GM13977 (cell line): ENCODE measurements around the gene POLE.

Experiments used
- DNase-seq: peaks from one replicate; pipeline ENCODE4 v3.0.0; 2012; ENCODE audit warnings: low spot score
- in situ Hi-C: fragments of 300-500 bp; cut with MboI; formaldehyde crosslinking; loops from one replicate; pipeline ENCODE4 v1.12.0; 2022; ENCODE audit warnings: low sequenced_read_pairs, low pct_unique_long_range_greater_than_20kb, mixed read lengths, inconsistent platforms; ENCODE audit not compliant: unreplicated experiment
- TF ChIP-seq, protein P1 (sequence below): IDR thresholded peaks from 2 replicates; pipeline ENCODE4 v1.5.1; 2012; ENCODE audit warnings: mild to moderate bottlenecking, control low read depth; ENCODE audit not compliant: insufficient read depth; ENCODE audit errors: extremely low read depth, missing control alignments

Gene POLE

DNA sequence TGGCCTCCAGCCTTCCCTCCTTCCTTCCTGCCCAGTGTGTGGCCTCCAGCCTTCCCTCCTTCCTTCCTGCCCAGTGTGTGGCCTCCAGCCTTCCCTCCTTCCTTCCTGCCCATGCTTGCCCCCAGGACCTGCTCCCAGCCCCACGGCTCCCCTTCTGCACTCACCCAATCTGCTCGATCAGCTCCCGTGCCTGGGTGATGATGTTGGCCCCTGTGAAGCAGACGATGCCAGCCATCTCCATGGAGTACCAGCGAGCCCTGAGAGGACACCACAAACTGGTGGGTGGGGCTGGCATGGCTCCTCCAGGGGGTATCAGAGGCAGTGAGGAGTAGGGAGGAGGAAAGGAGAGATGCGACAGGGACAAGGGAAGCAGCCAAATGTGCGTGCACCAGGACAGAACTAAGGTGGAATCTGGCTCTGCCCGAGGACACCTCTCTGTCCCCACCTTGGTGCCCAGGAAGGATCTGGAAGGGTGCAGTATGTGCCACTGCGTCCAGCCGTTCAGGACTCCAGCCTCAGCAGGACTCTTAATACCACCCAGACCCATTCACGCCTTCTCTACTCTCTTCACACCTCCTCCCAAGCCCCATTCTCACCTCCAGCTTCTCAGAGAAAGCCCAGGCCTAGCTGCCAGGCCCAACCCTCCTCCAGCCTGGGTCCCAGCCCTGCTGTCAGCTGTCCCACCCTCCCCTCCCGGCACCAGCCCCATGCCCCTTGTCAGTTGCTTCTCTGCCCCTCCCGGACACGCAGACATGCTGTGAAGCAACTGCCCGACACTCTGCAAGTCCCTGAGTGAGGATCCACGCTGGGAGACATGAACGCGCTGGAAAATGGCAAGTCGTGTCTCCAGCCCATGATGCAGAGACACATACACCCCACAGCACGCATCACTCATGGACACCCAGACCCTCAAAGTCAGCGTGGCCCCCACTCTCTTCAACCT lies 22.7 kb downstream of the POLE start:
- TF ChIP-seq, protein P1, sequence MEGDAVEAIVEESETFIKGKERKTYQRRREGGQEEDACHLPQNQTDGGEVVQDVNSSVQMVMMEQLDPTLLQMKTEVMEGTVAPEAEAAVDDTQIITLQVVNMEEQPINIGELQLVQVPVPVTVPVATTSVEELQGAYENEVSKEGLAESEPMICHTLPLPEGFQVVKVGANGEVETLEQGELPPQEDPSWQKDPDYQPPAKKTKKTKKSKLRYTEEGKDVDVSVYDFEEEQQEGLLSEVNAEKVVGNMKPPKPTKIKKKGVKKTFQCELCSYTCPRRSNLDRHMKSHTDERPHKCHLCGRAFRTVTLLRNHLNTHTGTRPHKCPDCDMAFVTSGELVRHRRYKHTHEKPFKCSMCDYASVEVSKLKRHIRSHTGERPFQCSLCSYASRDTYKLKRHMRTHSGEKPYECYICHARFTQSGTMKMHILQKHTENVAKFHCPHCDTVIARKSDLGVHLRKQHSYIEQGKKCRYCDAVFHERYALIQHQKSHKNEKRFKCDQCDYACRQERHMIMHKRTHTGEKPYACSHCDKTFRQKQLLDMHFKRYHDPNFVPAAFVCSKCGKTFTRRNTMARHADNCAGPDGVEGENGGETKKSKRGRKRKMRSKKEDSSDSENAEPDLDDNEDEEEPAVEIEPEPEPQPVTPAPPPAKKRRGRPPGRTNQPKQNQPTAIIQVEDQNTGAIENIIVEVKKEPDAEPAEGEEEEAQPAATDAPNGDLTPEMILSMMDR, result no peak
- DNase-seq, result no peak
- in situ Hi-C loops, result no loop called here

DNA sequence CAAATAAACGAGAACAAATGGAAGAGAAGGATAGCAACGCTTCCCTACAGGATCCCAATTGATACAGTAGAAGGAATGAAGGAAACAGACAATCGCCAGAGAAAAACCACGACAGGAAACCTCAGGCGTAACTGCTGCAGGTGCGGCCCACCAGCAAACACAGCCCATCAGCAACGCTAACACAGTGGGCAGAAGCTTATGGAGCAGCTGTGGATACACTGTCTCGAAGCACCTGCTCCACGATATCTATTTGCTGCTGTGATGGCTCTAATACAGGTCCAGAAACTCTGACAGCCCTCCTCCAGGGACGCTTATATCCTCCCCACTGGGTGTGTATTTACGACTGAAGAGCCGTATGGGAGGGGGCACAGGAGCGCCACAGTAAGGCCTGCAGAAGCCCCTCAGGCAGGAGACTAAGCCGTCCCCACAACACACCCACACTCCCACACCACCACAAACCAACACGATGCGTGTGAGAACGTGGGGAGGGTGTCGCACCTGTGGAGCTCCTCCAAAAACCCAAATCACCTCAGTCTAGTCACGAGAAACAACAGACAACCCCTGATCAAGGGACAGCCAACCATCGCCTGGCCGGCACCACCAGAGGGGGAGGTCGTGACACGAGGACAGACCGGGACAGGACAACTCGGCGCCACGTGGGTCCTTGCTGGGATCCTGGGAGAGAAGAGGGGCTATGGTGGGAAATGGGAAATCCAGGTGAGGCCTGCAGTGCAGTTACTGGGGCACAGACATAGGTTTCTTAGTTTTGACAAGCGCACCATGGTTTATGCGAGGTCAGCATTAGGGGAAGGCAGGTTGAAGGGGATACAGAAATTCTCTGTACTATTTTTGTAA lies 24.0 kb downstream of the POLE start:
- TF ChIP-seq, protein P1, result no peak
- in situ Hi-C loops, result no loop called here
- DNase-seq, result no peak

DNA sequence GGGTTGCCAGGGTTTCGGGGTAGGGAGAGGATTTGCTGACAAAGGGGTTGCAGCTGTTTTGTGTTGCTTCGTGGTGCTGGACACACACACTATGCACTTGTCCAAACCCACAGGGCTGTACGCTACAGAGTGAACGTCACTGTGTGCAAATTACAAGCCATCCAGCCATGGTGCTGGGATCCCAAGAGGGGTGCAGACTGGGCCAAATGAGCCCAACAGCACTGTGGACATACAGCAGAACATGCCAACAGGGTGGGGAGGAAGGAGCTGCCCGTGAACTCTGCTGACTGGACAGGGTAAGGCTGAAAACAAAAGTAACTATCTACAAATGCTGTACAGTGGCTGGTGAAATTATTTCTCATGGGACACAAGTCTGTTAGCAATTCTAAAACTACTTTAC lies 25.2 kb downstream of the POLE start:
- DNase-seq, result no peak
- in situ Hi-C loops, result no loop called here
- TF ChIP-seq, protein P1, result no peak

DNA sequence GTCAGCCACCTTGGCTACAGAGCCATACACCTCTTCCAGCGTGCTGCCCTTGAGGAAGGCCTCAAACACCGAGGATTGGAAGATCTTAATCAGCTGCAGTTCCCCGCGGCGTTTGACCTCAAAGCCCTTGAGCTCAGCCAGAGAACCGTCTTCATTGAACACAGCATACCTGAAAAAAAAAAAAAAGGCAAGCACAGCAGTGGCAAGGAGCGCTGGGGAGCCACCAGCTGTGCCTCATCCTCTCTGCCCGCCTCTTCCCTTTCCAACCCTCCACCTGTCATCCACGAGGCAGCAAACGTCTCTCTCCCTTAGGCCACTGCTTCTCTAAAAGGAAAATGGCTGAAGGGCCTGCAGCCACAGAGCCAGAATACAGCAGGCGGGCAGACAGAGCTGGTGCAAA lies 26.1 kb downstream of the POLE start:
- in situ Hi-C loops, result no loop called here
- DNase-seq, result no peak
- TF ChIP-seq, protein P1, result no peak

DNA sequence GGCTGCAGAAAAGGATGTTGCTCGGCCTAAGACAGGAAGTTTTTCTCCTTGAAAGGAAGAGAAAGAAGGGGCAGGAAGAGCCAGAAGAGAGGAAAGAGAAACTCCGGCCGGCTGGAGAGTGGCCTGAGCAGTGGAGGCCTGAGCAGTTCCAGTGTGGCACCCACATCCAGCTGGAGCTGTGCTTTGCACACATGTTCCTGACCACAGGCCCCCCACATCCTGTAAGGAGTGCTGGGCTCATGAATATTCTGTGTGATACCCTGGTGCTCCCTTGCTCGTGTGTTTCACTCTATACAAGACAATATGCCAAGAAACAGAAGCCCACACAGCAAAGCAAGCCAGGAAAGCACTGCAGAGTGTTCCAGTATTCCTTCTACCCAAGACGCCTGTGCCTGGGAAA lies 27.1 kb downstream of the POLE start:
- no peak for DNase-seq
- TF ChIP-seq, protein P1, result no peak
- in situ Hi-C loops, result no loop called here

DNA sequence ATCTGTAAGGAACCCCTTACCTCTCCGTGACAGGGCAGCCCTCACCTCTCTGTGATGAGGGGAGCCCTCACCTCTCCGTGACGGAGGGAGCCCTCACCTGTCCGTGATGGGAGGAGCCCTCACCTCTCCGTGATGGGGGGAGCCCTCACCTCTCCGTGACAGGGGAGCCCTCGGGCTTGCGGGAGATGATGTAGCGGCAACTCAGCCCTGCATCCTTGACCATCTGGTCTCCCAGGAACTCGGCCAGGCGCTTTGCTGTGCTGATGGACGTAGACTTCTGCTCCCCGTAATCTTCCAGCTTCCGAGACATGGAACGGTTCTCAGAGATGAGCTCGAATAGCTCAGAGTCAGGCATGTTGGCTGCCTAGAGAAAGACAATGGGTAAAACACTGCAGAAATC lies 28.0 kb downstream of the POLE start:
- TF ChIP-seq, protein P1, result no peak
- no peak for DNase-seq
- in situ Hi-C loops, result no loop called here
